H1 (cell line): ENCODE results near the gene RAMACL. TPM values are rescaled to one million over a fixed set of nuclear protein-coding genes. Genes with fewer than 3 reads are reported as not detected.

Experiments used
- ASH2L ChIP-seq: fragments of 200-600, 300-600 bp; sonication (generic); IDR thresholded peaks from one replicate; pipeline ENCODE4 v1.7.1; 2017; ENCODE audit warnings: low read length
- BRCA1 ChIP-seq: IDR thresholded peaks from 2 replicates; pipeline ENCODE4 v1.6.1; 2012; ENCODE audit warnings: low read depth, low read length, improper control_type of control experiment
- CBX5 ChIP-seq: fragments of 300-800, 300-1000 bp; sonication (generic); IDR thresholded peaks from 2 replicates; pipeline ENCODE4 v1.7.1; 2016; ENCODE audit warnings: antibody characterized with exemption, low read length, low read depth
- CREB1 ChIP-seq: IDR thresholded peaks from 2 replicates; pipeline ENCODE4 v1.6.1; 2012; ENCODE audit warnings: inconsistent platforms
- FOSL1 ChIP-seq: IDR thresholded peaks from 2 replicates; pipeline ENCODE4 v1.6.1; 2011; ENCODE audit warnings: mild to moderate bottlenecking, low read depth, low read length, moderate library complexity; ENCODE audit not compliant: insufficient read depth
- GABPA ChIP-seq: IDR thresholded peaks from 2 replicates; pipeline ENCODE4 v1.6.1; 2011; ENCODE audit warnings: mild to moderate bottlenecking, low read length, moderate library complexity, borderline replicate concordance; ENCODE audit not compliant: insufficient read depth
- RAD21 ChIP-seq, 2 experiments: IDR thresholded peaks in 1 of 2; conservative IDR thresholded peaks in 1 of 2; 2 replicates each; pipeline ENCODE4 v1.6.1; 2011; ENCODE audit warnings: low read depth in 2 of 2, low read length in 2 of 2, improper control_type of control experiment in 1 of 2, inconsistent platforms in 1 of 2, mild to moderate bottlenecking in 1 of 2, moderate library complexity in 1 of 2
- RXRA ChIP-seq: IDR thresholded peaks from 2 replicates; pipeline ENCODE4 v1.6.1; 2011; ENCODE audit warnings: low read depth, mild to moderate bottlenecking, low read length, moderate library complexity; ENCODE audit not compliant: insufficient read depth
- SP2 ChIP-seq: IDR thresholded peaks from 2 replicates; pipeline ENCODE4 v1.6.1; 2012; ENCODE audit warnings: mild to moderate bottlenecking, low read length, inconsistent platforms
- SP4 ChIP-seq: IDR thresholded peaks from 2 replicates; pipeline ENCODE4 v1.6.1; 2012; ENCODE audit warnings: low read length, inconsistent platforms
- TEAD4 ChIP-seq: IDR thresholded peaks from 2 replicates; pipeline ENCODE4 v1.6.1; 2012; ENCODE audit warnings: low read depth, low read length, inconsistent platforms, mixed read lengths
- polyA plus RNA-seq, 7 experiments: library from polyadenylated mRNA; depleted of rRNA in 3 of 7; stranded (reverse) in 5 of 7; unstranded in 2 of 7; fragments of >200 nt in 5 of 7; fragments of 200-250 nt in 2 of 7; gene quantifications; 1 replicate in 5 of 7; 2 replicates in 1 of 7; 4 replicates in 1 of 7; pipeline versions ENCODE4 v1.2.1 to v1.2.3, GENCODE V29; 2011 to 2013; ENCODE audit warnings: missing spikeins in 2 of 7, mixed read lengths in 2 of 7
- total RNA-seq: library from RNA; stranded (reverse); fragmentation: NEBNext Ultra II Directional; extraction: Animal tissue kit (Norgen Biotek cat#: 25700); gene quantifications from 2 replicates; pipeline ENCODE4 v1.2.1, GENCODE V29; 2021
- TF ChIP-seq, protein P1 (sequence below): fragments of 300-600 bp; sonication (generic); IDR thresholded peaks from 2 replicates; pipeline ENCODE4 v1.7.1; 2012; ENCODE audit warnings: low read length, moderate library complexity, mild to moderate bottlenecking, inconsistent platforms; ENCODE audit not compliant: insufficient replicate concordance
- TF ChIP-seq, protein P2 (sequence below): IDR thresholded peaks from 2 replicates; pipeline ENCODE4 v1.6.1; 2012; ENCODE audit warnings: inconsistent platforms

Gene RAMACL
- total and polyA plus RNA-seq, 2 of the 8 experiments (the other 6 are each of a cell fraction or from before 2014, with no cell fraction given): 0.23 to 0.97 TPM

DNA sequence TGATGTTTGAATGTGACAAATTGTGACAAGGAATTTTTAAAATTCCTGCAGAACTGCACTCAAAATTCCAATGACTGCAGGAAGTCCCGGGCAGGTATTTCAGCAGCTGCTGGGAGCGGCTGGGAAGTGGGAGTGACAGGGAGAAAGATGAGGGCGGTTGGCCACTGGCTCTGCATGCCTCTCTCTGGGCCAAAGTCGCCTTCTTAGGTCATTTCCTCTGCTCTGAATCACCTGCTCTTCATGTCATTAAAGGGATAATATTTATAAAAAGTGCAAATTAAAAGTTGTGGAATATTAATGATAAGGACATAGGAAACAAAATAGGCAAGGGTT is 43.9 kb downstream of the RAMACL start (continued):
- no peak for TF ChIP-seq RAD21 (IDR thresholded peaks at IDR 0.05 in 1 of 2, conservative IDR thresholded peaks at IDR 0.05 in 1 of 2; ENCODE audit: low read depth in 2 of 2, low read length in 2 of 2)
- no peak for TF ChIP-seq CBX5
- peak; percentile 81 for TF ChIP-seq TEAD4
- TF ChIP-seq FOSL1: no peak
- peak; percentile 12 for TF ChIP-seq ASH2L
- TF ChIP-seq CREB1: no peak
- no peak for TF ChIP-seq GABPA
- no peak for TF ChIP-seq RXRA
- TF ChIP-seq, protein P1, sequence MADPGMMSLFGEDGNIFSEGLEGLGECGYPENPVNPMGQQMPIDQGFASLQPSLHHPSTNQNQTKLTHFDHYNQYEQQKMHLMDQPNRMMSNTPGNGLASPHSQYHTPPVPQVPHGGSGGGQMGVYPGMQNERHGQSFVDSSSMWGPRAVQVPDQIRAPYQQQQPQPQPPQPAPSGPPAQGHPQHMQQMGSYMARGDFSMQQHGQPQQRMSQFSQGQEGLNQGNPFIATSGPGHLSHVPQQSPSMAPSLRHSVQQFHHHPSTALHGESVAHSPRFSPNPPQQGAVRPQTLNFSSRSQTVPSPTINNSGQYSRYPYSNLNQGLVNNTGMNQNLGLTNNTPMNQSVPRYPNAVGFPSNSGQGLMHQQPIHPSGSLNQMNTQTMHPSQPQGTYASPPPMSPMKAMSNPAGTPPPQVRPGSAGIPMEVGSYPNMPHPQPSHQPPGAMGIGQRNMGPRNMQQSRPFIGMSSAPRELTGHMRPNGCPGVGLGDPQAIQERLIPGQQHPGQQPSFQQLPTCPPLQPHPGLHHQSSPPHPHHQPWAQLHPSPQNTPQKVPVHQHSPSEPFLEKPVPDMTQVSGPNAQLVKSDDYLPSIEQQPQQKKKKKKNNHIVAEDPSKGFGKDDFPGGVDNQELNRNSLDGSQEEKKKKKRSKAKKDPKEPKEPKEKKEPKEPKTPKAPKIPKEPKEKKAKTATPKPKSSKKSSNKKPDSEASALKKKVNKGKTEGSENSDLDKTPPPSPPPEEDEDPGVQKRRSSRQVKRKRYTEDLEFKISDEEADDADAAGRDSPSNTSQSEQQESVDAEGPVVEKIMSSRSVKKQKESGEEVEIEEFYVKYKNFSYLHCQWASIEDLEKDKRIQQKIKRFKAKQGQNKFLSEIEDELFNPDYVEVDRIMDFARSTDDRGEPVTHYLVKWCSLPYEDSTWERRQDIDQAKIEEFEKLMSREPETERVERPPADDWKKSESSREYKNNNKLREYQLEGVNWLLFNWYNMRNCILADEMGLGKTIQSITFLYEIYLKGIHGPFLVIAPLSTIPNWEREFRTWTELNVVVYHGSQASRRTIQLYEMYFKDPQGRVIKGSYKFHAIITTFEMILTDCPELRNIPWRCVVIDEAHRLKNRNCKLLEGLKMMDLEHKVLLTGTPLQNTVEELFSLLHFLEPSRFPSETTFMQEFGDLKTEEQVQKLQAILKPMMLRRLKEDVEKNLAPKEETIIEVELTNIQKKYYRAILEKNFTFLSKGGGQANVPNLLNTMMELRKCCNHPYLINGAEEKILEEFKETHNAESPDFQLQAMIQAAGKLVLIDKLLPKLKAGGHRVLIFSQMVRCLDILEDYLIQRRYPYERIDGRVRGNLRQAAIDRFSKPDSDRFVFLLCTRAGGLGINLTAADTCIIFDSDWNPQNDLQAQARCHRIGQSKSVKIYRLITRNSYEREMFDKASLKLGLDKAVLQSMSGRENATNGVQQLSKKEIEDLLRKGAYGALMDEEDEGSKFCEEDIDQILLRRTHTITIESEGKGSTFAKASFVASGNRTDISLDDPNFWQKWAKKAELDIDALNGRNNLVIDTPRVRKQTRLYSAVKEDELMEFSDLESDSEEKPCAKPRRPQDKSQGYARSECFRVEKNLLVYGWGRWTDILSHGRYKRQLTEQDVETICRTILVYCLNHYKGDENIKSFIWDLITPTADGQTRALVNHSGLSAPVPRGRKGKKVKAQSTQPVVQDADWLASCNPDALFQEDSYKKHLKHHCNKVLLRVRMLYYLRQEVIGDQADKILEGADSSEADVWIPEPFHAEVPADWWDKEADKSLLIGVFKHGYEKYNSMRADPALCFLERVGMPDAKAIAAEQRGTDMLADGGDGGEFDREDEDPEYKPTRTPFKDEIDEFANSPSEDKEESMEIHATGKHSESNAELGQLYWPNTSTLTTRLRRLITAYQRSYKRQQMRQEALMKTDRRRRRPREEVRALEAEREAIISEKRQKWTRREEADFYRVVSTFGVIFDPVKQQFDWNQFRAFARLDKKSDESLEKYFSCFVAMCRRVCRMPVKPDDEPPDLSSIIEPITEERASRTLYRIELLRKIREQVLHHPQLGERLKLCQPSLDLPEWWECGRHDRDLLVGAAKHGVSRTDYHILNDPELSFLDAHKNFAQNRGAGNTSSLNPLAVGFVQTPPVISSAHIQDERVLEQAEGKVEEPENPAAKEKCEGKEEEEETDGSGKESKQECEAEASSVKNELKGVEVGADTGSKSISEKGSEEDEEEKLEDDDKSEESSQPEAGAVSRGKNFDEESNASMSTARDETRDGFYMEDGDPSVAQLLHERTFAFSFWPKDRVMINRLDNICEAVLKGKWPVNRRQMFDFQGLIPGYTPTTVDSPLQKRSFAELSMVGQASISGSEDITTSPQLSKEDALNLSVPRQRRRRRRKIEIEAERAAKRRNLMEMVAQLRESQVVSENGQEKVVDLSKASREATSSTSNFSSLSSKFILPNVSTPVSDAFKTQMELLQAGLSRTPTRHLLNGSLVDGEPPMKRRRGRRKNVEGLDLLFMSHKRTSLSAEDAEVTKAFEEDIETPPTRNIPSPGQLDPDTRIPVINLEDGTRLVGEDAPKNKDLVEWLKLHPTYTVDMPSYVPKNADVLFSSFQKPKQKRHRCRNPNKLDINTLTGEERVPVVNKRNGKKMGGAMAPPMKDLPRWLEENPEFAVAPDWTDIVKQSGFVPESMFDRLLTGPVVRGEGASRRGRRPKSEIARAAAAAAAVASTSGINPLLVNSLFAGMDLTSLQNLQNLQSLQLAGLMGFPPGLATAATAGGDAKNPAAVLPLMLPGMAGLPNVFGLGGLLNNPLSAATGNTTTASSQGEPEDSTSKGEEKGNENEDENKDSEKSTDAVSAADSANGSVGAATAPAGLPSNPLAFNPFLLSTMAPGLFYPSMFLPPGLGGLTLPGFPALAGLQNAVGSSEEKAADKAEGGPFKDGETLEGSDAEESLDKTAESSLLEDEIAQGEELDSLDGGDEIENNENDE: peak; percentile 49
- TF ChIP-seq SP2: no peak
- no peak for TF ChIP-seq SP4
- TF ChIP-seq, protein P2, sequence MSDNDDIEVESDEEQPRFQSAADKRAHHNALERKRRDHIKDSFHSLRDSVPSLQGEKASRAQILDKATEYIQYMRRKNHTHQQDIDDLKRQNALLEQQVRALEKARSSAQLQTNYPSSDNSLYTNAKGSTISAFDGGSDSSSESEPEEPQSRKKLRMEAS: no peak
- no peak for TF ChIP-seq BRCA1
